T-helper 22 cell (primary cell): ENCODE measurements around the gene VSIG10L2.

ENCODE experiments used
- DNase-seq: peaks from one replicate; pipeline ENCODE4 v3.0.0-alpha.2; 2020; ENCODE audit warnings: low read depth

Gene VSIG10L2

DNA sequence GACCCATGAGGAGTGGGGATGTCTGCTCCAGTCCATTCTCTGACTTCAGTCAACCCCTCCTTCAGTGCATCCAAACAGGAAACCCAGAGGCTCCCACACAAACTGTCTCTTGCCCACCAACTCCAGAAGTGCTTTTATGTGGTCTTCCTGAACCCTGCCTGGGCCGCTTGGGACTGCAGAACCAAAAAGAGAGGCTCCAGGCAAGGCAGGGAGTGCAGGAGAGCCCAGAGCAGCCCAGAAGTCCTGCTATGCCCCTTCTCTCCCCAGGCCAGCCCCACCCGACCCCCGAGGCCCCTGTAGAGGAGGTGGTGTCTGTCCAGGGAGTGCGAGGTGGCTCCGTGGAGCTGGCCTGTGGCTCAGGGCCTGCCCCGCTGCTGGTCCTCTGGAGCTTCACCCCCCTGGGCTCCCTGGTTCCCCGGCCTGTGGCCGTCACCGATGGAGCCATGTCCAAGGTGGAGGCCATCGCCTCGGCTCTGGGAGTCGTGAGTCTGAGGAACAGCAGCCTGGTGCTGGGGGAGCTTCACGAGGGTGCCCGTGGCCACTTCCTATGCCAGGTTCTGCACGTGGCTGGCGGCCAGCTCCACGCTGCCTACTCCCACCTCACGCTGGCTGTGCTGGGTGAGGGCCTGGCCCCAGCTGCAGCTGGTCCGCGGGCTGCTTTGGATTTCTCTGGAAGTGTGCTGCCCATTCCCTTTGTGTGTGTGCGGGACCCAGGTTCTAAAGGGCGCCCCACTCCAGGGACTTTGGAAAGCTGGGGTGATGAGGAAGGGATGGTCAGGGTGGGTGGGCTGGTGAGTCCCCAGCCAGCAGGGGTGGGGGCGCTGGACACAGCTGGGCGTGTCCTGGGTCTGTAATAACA, 1.8 kb downstream of the VSIG10L2 start:
- DNase-seq: no peak

DNA sequence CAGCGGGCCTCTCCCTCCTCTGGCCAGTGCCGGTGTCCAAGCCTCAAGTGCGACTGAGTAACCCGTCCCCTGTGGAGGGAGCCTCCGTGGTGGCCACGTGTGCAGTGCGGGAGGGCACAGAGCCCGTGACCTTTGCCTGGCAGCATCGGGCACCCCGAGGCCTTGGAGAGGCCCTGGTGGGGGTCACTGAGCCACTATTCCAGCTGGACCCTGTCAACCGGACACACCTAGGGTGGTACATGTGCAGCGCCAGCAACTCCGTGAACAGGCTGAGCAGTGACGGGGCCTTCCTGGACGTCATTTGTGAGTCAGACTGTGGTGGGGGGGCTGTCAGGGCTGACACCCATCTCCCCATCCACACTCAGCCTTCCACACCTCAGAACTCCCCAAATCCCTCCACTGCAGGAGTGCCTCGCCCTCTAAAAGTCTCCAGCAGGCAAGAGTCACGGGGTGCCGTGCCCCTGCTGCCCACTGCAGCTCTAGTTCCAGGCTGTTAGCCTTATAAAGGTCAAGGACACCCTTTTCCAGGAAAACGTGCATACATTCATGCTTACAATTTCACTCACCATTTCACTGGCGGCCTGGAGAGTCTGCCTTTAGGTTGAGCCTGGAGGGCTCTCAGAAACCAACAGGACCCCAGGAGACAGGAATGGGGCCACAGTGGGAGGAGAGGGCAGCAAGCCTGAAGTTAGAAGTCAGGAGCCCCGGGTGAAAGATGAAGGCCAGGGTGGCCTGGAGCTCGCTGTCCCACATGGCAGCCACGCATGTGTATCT, 2.6 kb downstream of the VSIG10L2 start:
- no peak for DNase-seq

DNA sequence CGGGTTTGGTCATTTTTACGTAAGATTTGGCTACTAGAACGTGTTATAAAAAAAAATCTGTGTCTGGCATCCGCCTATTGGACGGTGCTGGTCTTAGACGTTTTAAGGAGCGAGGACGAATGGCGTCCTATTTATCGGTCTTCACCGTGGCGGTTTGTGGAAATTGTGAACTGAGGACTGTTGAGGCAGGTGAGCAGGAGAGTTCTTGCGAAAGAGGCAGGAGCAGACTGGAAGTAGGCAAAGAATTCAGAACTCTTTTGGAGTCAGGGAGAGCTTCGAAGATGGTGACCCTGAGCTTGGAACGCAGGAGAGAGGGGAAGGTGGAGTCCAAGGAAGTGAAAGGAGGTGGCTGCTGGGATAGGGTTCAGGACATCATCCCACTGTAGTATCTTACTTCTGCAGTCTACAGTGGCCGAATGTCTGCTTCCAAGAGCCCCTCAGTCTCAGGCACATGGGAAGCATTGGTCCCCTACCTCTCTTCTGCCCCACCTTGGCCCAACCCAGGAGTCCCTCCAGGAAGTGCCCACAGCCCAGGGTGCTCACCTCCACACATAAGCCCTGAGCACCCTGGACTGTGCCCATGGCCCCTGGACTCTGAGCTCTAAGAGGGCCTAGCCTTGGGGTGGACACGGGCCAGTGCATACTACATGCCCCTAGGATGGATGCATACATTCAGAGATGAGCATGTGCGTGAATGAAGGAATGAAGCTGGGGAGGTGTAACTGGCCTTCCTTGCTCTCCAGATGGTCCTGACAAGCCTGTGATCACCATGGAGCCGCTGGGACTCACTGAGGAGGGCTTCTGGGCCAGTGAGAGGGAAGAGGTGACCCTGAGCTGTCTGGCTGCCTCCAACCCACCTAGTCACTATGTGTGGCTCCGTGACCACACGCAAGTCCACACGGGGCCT, 3.7 kb downstream of the VSIG10L2 start:
- DNase-seq: no peak

DNA sequence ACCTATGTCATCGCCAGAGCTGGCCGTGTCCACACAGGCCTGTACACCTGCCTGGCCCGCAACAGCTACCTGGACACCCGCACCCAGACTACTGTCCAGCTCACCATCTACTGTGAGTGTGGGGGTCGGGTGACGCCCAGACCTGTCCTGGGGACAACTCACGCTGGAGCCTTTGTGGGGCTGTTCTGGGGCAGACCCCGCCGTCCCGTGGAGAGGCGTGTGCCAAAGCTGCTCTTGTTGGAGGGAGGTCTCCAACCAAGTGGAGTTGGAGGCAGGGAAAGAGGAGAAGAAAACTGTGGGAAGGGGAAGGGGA, 4.3 kb downstream of the VSIG10L2 start:
- DNase-seq: no peak

DNA sequence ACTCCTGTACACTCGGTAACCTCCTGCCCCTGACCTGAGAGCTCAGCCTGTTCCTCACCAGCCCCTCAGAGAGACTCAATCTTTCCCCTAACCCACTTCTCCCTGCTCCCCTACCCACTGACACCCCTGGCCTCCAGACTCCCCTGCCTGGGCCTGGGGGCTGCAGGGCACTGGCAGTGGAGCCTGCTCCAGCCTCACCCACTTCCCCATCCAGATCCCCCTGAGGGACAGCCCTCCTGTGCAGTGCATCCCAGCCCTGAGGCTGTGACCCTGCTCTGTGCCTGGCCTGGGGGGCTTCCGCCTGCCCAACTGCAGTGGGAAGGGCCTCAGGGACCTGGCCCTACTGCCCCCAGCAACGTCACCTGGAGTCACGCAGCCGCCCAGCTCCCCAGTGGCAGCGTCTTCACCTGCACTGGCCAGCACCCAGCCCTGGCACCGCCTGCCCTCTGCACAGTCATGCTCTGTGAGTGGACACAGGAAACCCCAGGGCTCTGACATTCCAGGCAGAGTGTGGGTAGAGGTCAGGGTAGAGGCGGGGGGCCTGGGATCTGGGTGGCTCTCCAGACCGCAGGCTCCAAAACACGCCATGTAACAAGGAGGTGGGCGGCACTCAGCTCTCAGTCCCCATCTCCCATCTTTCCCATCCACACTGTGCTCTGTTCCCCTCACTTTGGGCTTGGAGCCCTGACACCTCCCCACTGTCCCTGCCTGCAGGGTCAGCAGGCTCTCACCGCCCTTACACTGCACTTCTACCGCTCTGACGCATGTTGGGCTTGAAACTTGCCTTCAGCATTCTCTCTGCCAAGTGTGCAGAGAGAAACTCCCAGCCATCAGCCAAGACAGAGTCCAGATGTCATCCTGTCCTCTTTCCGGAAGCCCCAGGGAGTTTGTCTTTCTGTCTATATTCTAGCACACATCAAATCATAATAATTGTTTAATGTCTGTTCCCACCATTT, 5.1 kb downstream of the VSIG10L2 start:
- DNase-seq: no peak

DNA sequence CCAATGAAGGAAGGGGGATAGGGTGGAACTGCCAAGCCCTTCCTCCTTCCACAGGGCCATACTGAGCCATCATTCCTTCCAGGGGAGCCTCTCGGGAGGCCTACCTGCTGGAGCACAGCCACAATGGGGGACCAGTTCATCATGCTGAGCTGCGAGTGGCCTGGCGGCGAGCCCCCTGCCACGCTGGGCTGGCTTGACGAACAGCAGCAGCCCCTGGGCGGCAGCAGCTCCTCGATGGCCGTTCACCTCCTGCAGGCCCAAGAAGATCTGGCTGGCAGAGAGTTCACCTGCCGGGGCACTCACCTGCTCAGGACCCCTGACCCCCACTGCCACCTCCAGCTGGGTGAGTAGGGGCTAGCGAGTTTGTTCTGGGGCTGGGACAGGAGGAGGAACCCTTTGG, 5.9 kb downstream of the VSIG10L2 start:
- no peak for DNase-seq

DNA sequence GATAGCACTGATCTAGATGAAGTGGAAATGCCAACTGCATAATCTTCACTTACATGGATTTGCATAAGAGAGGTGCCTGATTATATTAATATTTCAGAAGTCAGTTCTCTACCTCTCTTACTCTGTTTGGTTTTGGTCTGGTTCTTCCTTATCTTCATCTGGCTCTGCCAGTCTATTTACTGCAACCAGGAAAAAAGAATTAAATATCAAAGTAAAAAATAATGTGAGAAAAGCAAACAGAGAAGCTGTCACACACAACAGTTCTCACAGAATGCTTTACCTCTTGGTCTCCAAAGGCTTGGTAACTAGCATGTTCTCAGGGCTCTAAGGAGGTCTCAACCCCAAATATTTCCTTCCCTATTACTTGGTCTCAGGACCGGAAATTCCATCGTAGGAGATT, 6.7 kb downstream of the VSIG10L2 start:
- no peak for DNase-seq

DNA sequence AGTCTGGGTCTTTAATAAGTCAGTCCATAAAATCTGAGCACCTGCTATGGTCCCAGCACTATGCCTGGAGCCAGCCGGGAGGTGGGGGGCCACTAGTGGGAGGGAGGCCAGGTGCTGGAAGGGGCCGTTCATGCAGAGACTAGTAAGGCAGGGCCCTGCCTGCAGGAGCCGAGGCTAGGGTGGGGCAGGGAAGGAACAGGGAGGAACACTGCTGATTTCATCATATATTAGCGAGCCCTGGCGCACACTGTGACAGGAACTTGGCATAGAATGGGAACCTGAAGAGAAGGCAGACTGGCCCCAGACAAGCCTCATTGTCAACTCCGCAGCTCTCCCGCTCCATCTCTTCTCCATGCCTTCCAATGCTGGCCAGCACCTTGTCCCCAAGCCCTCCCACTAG, 7.1 kb downstream of the VSIG10L2 start:
- DNase-seq: no peak

DNA sequence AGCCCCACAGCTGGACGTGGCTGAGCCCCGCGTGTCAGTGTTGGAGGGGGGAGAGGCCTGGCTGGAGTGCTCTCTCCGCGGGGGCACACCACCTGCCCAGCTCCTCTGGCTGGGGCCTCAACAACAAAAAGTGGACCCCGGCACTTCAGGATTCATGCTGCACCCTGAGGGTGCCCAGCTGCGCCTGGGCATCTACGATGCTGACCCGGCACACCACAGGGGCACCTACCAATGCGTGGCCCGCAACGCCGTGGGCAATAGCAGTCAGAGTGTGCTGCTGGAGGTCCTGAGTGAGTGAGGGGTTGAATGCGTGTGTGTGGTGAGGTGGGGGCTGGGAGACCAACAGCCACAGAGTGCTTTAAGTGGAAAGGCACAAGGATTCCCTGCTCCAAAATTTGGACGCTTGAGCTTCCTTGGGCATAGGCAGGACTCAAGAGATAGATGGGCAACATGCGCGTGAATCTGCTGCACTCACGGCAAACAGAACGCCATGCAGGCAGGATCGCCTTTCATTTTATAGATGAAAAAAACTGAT, 7.6 kb downstream of the VSIG10L2 start:
- DNase-seq: no peak

DNA sequence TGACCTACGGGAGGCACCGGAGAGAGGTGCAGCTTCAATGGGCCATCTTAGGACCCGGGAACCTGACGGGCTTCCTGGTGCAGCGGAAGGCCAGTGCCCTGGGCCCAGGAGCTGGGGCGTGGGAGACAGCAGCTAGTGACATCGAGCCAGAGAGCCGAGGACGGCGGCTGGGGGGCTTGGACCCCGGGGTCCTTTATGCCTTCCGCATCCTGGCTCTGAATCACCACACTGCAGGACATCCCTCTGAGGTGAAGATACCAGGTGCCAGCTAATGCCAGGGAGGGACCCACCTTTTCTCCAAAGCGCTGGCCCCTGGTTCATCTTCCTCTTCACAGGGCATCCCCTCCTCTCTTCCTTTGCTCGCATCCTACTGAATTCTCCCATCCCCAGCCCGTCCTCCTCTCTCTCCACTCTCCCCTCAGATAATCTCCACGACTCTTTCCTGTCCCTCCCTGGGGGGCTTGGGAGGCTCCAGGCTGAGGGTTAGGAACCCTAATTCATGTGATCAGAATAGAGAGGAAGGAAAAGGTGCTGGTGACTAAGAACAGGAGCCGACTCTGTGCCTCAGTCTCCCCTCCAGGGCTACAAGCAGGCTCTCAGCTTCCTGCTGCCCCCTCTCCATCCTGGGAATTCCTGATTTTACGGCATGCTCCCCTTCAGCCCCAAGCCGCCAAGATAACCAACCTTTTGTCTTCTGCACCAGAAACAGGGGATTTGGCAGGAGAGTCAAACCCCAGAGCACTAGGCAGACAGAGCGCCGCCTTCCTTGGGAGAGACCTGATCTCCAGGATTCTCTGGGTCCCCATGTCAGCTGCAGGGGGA, 8.5 kb downstream of the VSIG10L2 start:
- no peak for DNase-seq

DNA sequence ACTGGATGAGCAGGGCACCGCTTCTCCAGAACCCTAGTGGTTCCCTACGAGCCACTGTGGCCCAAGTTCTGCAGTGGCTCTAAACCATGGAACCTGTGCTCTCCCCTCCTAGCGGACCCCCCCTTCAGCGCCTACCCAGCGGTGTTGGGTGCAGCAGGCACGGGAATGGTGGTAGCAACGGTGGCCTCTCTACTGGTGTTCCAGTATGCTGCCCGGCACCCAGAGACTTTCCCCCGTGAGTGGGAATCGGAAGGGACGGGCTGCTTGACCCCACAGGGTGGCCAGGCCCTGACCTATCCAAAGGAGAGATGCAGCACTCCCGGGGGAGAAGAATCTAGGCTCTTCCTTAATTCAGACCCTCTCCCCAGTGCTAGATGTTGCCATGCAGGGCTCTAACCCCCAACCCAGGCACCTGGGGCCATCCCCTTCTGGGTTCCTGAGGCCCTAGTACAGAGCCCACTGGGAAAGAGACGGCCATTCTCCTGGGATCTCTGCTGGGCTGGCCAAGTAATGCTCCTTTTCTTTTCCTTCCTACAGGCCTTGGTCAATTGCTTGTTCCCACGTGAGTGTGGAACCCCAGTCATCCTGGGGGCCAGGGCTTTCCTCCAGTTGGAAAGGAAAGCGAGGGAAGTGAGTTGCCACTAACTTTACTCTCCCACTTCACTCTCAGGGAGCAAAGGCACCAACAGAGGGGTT, 9.2 kb downstream of the VSIG10L2 start:
- no peak for DNase-seq

DNA sequence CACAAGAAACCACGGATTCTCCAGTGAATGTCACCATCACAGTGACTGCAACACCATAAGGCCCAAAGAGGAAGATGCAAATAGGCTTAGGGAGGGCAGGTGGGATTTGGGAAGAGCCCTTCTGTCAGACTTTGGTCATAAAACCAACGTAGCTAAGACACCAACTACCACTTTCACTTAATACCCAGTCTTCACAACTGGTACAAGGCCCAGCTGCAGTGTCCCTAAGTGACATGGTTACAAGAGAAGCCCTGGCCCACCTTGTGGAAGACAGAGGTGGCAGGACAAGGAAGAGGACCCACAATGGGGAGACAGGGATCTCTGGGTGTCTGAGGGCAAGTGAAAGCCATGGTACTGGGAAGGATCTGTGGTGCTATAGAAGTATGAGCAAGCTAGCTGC, 10.0 kb downstream of the VSIG10L2 start:
- DNase-seq: no peak

DNA sequence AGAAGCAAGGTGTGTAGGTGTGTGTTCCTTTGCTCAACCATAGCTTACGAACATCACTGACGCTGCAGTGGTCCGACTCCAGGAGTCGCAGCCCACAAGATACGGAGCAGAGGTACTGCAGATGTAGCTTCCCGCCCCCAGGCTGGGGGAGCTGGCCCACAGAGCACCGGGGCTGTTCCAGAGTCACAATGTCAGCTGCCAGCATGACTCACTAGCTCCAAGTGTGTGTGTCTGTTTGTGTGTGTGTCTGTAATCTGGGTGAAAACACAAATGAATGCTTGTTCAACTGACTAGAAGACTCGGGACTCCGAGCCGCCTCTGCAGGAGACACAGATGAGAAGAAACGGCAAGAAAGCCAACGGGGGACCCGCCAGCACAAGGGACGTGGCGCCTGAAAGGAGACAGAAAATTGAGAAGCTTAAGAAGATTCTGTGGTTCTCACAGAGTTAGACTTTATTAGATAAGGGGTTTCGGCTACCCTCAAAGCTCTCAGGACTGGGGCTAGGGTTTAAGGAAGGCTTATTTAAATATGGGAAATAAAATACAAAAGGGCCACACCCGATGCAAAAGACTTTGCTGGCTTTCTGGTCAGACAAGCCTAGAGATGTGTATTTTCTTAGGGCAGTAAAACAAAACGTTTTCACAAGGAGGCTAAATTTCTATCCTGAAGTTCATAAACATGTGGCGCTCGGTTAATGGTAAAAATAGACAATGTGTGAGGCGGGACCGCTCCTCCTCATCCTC, 10.7 kb downstream of the VSIG10L2 start:
- DNase-seq: no peak

DNA sequence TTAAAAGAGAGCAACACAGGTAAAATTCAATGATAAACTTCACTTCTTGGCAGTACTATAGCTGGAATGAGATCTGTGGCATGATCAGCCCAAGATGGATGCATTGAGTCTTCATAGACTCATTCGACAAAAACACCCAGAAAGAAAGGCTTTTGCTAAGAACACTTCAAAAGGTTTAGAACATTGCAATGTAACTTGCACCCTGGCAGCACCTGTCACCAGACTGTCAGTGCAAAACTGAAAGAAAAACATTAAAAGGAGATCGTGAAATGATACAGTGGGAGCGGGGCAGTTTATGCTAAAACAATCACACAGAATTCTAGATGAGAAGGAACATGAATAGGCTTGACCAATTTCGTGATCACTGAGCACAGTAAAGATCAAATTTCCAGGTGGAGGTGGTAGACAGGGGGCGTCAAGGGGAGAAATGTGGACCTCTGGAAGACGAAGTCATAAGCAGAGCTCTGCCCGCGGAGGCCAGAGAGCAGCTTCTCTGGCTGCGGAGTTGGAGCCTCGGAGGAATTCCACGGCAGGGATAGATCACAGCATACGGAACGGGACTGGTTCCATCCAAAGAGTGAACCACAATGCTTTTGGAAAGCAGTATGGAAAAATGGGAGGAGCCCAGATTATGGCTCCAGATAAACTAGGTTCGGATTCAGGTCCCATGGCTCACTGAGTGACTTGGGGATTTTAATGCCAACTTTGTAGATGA, 11.9 kb downstream of the VSIG10L2 start:
- DNase-seq: no peak

DNA sequence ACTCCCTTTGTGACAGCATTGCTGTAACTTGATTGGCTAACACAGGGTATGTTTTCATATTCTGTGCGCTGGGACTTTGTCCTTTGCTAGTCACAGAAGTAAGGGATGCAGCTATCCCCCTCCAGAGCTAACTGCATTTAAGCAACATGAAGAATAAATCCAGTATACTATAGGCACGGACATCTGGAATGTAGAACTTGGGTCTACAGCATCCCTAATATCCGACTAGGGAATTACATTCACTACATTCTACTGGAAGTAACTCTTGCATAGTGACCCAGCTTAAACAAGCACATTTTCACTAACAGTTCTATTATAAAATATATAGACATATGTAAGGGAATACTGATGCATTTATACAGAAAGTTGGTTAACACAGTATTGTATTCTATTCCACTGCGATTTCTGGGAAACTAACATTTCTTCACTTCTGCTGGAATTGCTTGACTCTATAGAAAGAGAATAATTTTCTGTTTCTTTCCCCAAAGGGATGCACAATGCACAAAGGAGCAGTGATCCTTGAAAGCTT, 13.1 kb downstream of the VSIG10L2 start:
- no peak for DNase-seq

DNA sequence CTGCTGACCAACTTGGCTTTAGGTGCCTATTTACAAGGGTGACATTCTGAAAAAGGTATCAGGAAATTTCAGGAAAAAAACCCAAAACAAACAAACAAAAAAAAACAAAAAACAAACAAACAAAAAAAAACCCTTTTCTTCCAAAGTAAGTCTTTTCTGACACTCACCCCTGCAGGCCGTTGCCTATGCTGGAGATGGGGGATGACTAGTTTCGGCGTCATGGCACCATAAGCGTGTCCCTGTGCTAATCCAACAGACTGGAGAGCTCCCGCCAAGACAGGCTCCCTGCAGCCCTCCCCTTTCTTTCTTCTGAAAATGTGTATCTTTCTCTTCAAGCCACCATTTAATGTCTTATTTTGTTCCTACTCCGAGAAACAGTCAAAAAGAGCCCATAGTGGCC, 13.7 kb downstream of the VSIG10L2 start:
- no peak for DNase-seq

DNA sequence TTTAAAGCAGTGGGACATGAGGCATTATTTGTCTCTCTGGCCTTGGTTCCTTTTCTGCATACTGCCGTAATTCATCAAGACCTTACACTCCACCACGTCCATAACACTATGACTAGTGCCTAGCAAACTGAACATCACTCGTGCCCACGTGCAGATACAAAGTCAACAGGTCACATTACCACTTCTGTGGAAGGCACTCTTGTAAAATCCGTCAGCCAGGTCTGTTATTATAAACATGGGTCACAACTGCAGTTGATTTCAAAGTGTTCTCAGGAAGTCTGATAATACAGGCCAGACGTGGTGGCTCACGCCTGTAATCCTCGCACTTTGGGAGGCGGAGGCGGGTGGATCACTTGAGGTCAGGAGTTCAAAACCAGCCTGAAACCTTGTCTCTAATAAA, 14.1 kb downstream of the VSIG10L2 start:
- DNase-seq: no peak

DNA sequence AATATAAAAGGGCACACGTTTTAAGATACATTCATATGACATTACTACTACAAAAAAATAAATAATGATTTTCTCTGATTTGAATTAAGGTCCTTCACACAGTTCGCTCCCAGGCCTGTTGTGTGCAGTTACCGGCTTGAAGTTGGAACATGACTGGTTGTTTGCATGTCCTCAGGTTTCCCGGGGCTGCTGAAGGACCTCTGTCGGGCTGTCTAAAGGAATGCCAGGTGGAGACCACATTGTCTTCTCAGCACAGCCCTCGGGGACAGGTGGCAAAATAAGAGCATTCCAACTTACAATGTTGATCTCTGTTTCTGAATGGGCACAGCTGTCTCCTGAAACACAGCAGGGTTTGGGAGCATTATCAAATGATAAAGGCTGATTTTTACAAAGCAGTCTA, 14.9 kb downstream of the VSIG10L2 start:
- DNase-seq: no peak
